ENCODE measurements around the gene PHYH.

The PHYH gene

DNA sequence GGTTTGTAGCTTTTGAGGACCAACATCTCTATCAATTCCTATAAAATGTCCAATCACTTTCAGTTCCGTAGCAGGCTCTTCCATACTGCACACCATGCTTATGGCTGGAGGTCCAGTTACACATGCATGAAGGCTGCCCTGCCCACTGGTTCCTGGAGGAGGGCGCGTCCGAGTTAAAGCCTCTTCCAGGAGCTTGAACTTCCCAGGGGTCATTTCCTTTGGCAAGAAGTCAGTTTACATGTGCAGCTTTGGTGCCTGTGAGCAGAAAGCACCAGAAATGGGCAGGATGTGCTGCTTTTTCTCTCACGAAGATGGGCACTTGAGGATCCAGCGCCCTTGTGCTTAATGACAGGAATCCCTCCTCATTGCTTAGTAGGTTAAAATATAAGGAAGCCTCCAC lies 17.6 kb upstream of the PHYH start:
- TF ChIP-seq POLR2AphosphoS5 (IDR thresholded peaks at IDR 0.05; ENCODE audit: low read depth, low read length) = no peak
- no peak for TF ChIP-seq TAF1 (IDR thresholded peaks at IDR 0.05; ENCODE audit: borderline replicate concordance, low read depth, low read length)
- no peak for TF ChIP-seq POLR2A (IDR thresholded peaks at IDR 0.05; ENCODE audit: low read depth, low read length)
- FAIRE-seq = no peak
- no peak for DNase-seq (ENCODE audit: insufficient read length)

GRCh38 chr10:13316635-13317311 lies 16.9 kb upstream of the PHYH start:
- FAIRE-seq (no peak), DNase-seq (ENCODE audit: insufficient read length) (no peak)
- TF ChIP-seq POLR2A (IDR thresholded peaks at IDR 0.05; ENCODE audit: low read depth, low read length) (no peak), TAF1 (IDR thresholded peaks at IDR 0.05; ENCODE audit: borderline replicate concordance, low read depth, low read length) (no peak)

- TF ChIP-seq POLR2A (IDR thresholded peaks at IDR 0.05; ENCODE audit: low read depth, low read length) = no peak
- no peak for TF ChIP-seq TAF1 (IDR thresholded peaks at IDR 0.05; ENCODE audit: borderline replicate concordance, low read depth, low read length)
- TF ChIP-seq POLR2AphosphoS5 (IDR thresholded peaks at IDR 0.05; ENCODE audit: low read depth, low read length) = no peak
- FAIRE-seq = no peak
These were observed 15.5 kb upstream of the PHYH start for GRCh38 chr10:13315361-13315760.

DNA sequence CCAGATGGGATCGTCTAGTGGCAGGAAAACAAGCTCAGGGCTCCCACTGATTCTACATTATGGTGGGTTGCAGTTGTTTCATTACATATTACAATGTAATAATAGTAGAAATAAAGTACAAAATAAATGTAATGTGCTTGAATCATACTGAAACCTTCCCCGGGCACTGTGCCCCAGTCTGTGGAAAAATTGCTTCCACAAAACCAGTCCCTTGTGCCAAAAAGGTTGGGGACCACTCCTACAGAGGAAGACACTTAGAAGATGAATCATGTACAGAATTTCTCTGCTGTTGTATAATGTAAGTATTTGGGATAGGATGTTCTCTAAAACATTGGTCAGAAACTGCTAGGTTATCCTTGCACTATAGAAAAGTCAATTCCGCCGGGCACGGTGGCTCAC lies 11.3 kb upstream of the PHYH start:
- no peak for TF ChIP-seq POLR2AphosphoS5 (IDR thresholded peaks at IDR 0.05; ENCODE audit: low read depth, low read length)
- TF ChIP-seq POLR2A (IDR thresholded peaks at IDR 0.05; ENCODE audit: low read depth, low read length) = no peak
- TF ChIP-seq TAF1 (IDR thresholded peaks at IDR 0.05; ENCODE audit: borderline replicate concordance, low read depth, low read length) = no peak
- DNase-seq (ENCODE audit: insufficient read length) (no peak), FAIRE-seq (no peak)

More at GRCh38 chr10:13315361-13315760, 15.5 kb upstream of the PHYH start:
- DNase-seq (ENCODE audit: insufficient read length) = no peak

GRCh38 chr10:13310518-13311176 lies 10.8 kb upstream of the PHYH start:
- DNase-seq (ENCODE audit: insufficient read length) (no peak), FAIRE-seq (no peak)
- TF ChIP-seq TAF1 (IDR thresholded peaks at IDR 0.05; ENCODE audit: borderline replicate concordance, low read depth, low read length) = no peak
- TF ChIP-seq POLR2A (IDR thresholded peaks at IDR 0.05; ENCODE audit: low read depth, low read length) = no peak
- no peak for TF ChIP-seq POLR2AphosphoS5 (IDR thresholded peaks at IDR 0.05; ENCODE audit: low read depth, low read length)

DNA sequence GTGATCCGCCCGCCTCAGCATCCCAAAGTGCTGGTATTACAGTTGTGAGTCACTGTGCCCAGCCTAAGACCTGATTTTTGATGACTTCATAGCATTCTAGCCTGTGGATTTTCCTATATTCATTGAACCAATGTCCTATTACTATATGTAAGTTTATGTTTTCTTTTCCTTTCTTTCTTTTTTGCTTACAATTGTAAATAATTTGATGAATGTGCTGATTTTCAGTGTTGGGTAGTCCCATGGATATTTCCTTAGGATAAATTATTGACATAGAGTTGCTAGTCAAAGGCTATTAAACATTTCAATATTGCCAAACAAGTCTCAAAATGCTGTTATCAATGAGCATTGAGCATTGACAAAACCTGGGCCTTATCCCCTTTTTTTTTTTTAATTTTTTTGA lies 9.9 kb upstream of the PHYH start:
- no peak for FAIRE-seq
- TF ChIP-seq TAF1 (IDR thresholded peaks at IDR 0.05; ENCODE audit: borderline replicate concordance, low read depth, low read length) = no peak
- TF ChIP-seq POLR2A (IDR thresholded peaks at IDR 0.05; ENCODE audit: low read depth, low read length) = no peak
- no peak for TF ChIP-seq POLR2AphosphoS5 (IDR thresholded peaks at IDR 0.05; ENCODE audit: low read depth, low read length)
- no peak for DNase-seq (ENCODE audit: insufficient read length)

DNA sequence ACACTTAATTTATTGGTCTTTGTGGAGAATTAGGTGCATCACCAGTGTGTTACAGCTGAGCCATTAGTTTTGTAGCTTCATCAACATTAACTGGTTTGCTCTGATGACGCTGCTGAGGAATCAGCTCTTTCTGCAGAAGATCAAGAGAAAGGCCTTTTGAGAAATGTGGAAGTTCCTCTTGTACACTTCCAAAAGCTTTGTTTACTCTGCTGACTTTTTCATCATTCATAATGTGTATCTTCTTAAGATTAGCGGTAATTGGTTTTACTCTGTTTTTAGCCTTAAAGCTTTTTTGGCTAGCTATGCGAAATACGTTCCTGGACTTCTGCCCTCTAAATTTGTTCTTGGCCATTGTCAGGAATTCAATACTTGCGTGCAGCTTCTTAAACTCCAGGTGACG lies 8.2 kb upstream of the PHYH start:
- DNase-seq (ENCODE audit: insufficient read length) (no peak), FAIRE-seq (no peak)
- no peak for TF ChIP-seq POLR2A (IDR thresholded peaks at IDR 0.05; ENCODE audit: low read depth, low read length)
- no peak for TF ChIP-seq TAF1 (IDR thresholded peaks at IDR 0.05; ENCODE audit: borderline replicate concordance, low read depth, low read length)
- TF ChIP-seq POLR2AphosphoS5 (IDR thresholded peaks at IDR 0.05; ENCODE audit: low read depth, low read length) = no peak

DNA sequence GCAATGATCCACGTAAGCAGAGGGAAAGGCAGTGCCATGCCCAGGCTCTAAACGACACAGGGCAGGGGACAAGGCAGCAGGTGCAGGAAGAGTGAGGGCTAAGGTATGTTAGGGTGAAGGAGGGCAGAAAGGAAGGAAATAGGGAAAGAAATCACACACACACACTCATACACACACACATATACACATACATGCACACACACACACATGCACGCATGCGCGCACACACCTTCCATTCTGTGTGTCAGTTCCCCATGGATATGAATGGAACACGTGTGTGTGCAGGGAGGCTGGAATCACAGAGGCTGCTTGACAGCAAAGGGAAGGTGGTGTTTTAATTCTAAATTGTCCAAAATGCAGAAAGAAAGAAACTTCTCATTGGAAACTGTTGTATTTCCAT lies 6.2 kb upstream of the PHYH start:
- FAIRE-seq (no peak), DNase-seq (ENCODE audit: insufficient read length) (no peak)
- no peak for TF ChIP-seq POLR2A (IDR thresholded peaks at IDR 0.05; ENCODE audit: low read depth, low read length)
- TF ChIP-seq POLR2AphosphoS5 (IDR thresholded peaks at IDR 0.05; ENCODE audit: low read depth, low read length) = no peak
- no peak for TF ChIP-seq TAF1 (IDR thresholded peaks at IDR 0.05; ENCODE audit: borderline replicate concordance, low read depth, low read length)

DNA sequence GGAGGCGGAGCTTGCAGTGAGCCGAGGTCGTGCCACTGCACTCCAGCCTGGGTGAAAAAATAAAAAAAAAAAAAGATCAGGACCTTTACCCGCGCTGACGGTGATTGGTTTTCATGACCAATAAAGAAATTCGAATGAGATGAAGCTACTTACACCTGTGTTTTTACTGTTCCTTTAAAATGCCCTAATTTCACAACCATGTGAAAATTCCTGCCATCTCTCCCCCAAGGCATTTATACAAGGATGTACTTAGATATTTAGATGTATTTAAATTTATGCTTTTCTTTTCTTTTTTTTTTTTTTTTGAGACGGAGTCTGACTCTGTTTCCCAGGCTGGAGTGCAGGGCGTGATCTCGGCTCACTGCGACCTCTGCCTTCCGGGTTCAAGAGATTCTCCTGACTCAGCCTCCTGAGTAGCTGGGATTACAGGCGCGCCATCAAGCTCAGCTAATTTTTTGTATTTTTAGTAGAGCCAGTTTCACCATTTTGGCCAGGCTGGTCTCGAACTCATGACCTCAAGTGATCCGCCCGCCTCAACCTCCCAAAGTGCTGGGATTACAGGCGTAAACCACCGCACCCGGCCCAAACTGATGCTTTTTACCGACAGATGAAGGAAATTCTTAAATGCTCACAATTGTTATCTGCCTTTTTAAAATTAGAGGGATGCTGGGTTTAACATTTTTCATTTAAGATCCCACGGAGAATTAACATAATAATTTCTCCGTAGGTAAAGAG lies 3.1 kb upstream of the PHYH start:
- FAIRE-seq (no peak), DNase-seq (ENCODE audit: insufficient read length) (no peak)
- TF ChIP-seq TAF1 (IDR thresholded peaks at IDR 0.05; ENCODE audit: borderline replicate concordance, low read depth, low read length) (no peak), POLR2A (IDR thresholded peaks at IDR 0.05; ENCODE audit: low read depth, low read length) (no peak), POLR2AphosphoS5 (IDR thresholded peaks at IDR 0.05; ENCODE audit: low read depth, low read length) (no peak)

- no peak for FAIRE-seq
- no peak for DNase-seq (ENCODE audit: insufficient read length)
- TF ChIP-seq POLR2A (IDR thresholded peaks at IDR 0.05; ENCODE audit: low read depth, low read length) (no peak), POLR2AphosphoS5 (IDR thresholded peaks at IDR 0.05; ENCODE audit: low read depth, low read length) (no peak), TAF1 (IDR thresholded peaks at IDR 0.05; ENCODE audit: borderline replicate concordance, low read depth, low read length) (no peak)
These were observed 972 bp downstream of the PHYH start for GRCh38 chr10:13298748-13299436.

DNA sequence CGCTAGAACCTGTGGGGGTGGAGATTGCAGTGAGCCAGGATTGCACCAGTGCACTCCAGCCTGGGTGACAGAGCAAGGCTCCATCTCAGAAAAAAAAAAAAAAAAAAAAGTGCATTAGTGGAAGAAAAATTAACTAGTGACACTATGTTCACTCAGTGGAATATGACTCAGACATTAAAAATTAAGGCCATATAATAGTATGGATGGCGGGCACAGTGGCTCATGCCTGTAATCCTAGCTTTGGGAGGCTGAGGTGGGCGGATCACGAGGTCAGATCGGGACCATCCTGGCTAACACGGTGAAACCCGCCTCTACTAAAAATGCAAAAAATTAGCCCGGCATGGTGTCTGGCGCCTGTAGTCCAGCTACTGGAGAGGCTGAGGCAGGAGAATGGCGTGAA lies 3.4 kb downstream of the PHYH start:
- TF ChIP-seq POLR2AphosphoS5 (IDR thresholded peaks at IDR 0.05; ENCODE audit: low read depth, low read length) (no peak), POLR2A (IDR thresholded peaks at IDR 0.05; ENCODE audit: low read depth, low read length) (no peak), TAF1 (IDR thresholded peaks at IDR 0.05; ENCODE audit: borderline replicate concordance, low read depth, low read length) (no peak)
- FAIRE-seq (no peak), DNase-seq (ENCODE audit: insufficient read length) (no peak)

All from GM12892 (cell line).